GM19043 (cell line): ENCODE results near the gene TFR2.

Experiments
- ATAC-seq: cut with Tn5 transposase; IDR thresholded peaks from one replicate; pipeline ENCODE4 v1.9.1; 2021; ENCODE audit warnings: low read depth; ENCODE audit not compliant: unreplicated experiment

The TFR2 gene

DNA sequence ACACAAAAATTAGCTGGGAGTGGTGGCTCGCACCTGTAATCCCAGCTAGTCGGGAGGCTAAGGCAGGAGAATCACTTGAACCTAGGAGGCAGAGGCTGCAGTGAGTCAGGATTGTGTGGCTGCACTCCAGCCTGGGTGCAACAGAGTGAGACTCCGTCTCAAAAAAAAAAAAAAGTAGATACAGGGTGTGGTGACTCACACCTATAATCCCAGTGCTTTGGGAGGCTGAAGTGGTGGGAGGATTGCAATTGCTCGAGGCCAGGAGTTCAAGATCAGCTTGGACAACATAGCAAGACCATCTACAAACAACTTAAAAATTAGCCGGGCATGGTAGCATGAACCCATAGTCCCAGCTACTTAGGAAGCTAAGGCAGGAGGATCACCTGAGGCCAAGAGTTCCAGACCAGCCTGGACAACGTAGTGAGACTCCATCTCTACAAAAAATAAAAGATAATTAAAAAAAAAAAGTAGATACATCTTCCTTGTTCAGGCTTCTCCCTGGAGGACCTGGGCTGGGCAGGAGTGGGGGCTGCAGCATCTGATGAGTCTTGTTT lies 27.0 kb downstream of the TFR2 start:
- no peak for ATAC-seq

DNA sequence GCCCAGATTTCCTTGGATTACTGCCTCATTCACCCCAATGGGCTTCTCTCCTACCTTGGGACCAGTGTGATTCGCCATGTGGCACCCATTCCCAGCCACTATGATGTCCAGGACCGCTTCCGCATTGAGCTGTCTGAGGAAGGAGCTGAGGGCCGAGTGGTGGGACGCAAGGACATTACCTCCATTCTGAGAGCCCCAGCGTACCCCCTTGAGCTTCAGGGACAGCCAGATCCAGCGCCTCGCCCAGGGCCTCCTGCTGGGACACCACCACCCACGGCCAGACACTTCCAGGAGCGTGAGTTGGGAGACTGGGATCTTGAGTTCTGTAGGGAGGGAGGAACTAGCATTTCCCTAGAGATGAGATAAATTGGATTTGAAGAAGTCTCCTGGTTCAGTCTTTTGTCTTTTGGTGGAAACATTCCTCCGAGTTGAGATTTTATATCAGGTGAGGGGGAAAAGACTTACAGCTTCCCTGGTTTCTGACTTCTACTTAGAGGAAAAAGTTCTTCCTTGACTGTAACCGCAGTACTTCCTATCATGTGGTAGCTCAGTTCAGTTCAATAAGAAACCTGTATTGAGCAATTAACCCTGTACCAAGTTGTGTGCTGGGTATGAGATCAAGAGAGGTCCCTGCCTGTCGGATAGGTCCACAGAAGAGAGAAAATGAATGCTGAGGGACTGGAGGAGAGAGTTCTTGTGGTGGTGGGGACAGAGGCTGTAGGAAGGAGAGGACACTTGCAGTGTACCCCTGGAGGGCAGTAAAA lies 27.8 kb downstream of the TFR2 start:
- no peak for ATAC-seq

DNA sequence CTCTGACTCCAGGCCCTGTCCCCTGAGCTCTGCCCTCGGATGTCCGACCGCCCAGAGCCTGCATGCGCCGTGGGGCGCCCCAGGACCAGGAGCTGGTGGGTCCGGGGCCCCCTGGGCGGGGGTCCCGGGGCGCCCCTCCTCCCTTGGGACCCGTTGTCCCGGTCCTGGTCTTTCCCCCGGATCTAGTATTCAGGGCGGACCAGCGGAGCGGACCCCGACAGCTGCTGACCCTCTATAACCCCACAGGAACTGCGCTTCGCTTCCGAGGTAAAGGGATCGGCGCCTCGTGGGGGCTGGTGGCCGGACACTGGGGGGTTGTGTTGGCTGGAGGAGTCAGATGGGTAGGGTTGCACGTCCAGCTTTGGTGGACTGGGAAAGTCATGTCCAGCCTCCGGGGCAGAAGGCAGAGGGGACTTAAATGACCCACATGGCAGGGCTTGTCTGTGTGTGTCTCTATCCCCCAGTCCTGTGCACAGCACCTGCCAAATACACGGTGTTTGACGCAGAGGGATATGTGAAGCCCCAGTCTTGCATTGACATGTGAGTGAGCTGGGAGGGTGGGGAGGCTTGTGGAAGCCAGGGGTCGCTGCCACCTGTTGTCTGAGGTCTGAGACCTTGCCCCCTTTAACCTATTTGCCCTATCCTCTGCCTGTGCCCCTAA lies 28.5 kb downstream of the TFR2 start:
- ATAC-seq: no peak

DNA sequence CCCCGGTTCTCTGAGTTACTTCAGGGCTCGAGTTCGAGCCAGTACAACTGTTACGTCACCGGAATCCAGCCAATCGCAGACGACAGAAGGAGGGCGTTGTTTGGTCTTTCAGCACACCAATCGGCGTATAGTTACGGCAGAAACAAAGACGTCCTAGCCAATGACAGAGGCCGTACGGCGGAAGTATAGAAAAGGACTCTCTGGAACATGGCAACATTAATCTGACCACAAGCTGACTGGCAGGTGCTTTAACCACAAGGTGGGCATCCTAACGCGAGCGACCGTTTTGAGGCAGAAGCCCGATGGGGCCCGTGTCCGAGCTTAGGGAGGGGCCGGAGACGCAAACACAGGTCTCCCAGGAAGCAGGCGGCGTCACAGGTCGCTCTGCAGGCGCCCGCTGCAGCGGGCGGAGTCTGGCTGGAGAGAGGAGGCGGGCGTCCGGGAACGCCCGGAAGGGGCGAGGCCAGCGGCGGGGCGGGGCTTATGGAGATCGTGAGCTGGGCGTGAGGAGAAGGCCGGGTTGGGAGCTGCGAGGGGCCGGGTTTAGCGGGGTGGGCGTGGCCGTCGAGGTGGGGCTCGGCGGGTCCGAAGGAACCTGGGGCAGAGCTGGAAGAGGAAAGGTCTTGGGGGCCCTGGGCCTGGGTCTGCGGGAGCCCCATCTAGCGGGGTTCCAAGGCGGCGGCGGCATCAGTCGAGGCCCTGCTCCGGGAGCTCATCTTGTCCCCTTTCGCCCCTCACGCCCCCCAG lies 29.2 kb downstream of the TFR2 start, which contains the start of gene MOSPD3:
Gene MOSPD3 (plus strand): TSS at position 558 of the 747 bp plus-strand sequence. CDS start 252 bp downstream, outside the sequence.
- peak; percentile 92 for ATAC-seq

DNA sequence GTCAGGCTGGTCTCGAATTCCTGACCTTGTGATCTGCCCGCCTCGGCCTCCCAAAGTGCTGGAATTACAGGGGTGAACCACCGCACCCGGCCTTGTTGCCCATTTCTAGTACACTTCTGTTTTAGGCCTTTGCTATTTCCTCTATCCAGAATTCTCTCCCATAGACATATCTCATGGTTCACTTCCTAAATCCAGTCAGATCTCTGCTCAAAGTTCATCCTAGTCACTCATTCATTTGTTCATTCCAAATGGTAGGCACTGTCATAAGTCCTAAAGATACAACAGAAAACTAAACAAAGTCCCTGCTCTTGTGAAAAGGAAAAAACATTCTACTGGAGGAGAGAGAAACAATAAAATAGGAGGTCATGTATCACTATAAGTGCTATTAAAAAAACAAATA lies 31.4 kb downstream of the TFR2 start:
- ATAC-seq: no peak

DNA sequence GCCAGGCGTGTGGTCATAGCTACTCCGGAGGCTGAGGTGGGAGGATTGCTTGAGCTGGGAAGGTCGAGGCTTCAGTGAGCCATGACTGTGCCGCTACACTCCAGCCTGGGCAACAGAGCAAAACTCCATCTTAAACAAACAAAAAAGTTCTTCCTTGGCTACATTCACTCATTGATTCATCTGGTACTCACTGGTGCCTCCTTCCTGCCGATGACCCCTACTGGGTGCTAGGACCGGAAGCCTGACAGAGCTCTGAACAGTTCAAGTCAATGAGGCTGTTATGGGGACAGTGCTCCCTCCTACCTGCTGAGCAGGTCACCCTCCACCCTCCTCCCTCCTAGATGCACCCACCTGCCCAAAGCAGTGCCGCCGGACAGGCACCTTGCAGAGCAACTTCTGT lies 34.2 kb downstream of the TFR2 start:
- ATAC-seq: no peak

DNA sequence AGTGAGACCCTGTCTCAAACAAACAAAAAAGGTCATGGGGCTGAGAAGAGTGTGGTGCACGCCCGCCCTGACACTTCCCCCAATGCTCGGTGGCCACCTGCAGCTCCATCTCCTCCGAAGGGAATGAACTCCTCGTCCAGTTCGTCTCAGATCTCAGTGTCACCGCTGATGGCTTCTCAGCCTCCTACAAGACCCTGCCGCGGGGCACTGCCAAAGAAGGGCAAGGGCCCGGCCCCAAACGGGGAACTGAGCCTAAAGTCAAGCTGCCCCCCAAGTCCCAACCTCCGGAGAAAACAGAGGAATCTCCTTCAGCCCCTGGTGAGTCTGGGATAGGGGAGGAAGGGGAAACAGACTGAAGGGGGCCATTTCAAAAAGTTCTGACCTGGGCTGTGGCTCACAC lies 35.0 kb downstream of the TFR2 start:
- ATAC-seq: no peak

DNA sequence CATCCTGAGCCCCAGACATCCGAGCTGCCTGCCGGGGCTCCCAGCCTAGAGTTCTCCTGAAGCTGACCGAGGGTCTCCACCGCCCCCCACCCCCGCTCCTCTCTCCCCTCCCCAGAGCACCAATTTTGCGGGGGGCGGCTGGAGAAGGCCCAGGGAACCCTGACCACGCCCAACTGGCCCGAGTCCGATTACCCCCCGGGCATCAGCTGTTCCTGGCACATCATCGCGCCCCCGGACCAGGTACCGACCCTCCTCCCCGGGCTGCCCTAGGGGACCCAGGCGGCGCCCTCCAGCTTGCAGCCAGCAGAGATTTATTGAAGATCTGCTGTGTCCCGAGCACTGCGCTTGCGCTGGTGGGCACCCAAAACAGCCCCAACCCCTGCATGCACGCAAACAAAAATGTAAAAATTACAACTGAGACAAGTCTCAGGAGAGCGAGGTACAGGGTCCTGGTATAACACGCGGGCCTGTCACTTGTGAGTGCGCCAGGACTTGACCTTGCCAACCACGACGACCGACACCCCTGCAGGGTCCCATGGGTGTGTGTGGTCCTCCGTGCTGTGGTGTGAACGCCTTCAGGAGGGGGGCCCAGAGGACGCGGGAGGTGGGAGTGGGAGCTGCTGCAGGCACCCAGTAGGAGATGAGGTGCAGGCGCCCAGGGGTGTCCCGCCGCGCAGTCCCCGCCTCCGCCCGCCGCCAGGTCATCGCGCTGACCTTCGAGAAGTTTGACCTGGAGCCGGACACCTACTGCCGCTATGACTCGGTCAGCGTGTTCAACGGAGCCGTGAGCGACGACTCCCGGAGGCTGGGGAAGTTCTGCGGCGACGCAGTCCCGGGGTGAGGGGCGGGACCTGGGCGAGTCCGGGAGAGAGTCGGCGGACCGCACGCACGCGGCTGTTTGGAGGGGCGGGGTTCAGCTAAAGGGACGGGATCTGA lies 36.1 kb downstream of the TFR2 start:
- ATAC-seq: no peak

DNA sequence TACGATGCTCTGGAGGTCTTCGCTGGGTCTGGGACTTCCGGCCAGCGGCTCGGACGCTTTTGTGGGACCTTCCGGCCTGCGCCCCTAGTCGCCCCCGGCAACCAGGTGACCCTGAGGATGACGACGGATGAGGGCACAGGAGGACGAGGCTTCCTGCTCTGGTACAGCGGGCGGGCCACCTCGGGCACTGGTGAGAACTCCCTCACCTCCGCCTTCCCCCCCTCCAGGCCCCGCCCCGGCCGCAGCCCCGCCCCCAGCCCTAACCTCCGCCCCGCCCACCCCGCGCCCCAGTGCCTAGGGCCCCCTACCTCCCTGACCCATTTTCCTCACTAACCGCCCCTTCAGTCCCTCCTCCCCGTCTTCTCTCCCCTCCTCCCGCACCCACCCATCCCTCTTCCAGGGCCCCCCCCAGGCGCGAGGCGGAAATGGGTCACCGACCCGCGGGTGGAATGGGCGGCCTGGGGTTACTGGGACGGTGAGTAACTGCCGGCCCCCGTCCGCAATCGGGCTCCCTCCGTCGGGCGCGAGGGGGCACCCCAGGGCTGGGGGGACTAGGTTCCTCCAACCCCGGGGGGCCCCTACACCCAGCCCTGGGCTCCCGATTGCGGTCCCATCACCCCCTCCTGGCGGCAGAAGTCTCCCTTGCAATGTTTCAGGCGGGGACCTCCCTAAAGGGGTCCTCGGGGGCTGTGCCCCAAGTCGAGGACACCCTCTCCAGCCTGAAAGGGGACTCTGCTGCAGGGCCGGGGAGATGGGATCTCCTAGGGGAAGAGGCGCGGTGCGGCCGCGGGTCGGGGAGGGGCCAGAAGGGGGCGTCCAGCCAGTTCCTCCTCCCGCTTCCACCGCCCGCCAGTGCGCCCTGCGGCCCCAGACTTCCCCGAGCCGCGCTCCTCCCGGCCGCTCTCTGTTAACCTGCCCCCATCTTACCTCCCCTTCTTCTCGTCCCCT lies 37.0 kb downstream of the TFR2 start:
- ATAC-seq: peak; percentile 68

DNA sequence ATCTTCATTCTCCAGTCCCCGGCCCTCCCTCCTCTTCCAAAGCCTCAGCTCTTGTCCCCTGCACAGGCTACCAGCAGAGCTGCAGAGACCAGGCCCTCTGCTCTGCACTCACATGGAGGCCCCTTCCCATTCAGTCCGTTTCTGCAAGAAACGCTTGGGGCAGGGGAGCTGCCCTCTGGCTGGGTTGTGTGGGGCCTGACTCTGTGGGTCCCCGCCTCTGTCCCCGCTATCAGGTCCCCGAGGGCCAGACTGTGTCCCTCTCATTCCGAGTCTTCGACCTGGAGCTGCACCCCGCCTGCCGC lies 37.7 kb downstream of the TFR2 start:
- no peak for ATAC-seq

DNA sequence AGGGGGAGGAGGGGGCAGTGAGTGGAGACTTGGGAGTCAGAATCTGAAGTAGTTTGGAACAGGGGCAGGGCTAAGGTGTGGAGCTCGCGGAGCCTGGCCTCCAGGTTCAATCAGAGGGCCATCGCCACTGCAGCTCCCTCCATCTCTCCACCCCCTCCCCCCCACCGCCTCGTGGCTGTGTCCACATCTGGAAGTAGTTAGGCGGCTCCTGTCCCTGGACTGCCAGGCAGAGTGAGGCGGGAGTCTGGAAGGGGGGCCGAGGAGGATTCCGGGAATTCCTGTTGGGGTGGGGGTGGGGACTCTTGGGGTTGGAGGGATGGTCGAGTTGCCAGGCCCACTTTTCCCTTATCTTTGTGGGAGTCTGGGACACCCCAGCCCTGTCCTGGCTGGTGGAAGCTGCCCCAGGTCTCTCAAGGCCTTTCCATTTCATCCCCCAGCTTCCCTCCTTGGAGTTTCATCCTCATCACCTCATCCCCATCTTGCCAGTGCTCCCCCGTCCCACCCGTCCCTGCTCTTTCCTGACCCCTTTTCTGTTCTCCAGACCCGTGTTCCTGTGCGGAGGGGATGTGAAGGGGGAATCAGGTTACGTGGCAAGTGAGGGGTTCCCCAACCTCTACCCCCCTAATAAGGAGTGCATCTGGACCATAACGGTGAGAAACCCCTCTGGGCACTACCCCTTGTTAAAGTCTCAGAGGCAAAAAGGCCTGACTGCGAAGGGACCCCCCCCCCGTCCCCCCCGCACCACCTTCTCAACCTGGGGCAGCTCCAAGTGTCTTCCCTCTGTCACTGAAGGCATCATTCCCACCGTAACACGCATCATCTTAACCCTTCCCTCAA lies 38.2 kb downstream of the TFR2 start:
- ATAC-seq: no peak

DNA sequence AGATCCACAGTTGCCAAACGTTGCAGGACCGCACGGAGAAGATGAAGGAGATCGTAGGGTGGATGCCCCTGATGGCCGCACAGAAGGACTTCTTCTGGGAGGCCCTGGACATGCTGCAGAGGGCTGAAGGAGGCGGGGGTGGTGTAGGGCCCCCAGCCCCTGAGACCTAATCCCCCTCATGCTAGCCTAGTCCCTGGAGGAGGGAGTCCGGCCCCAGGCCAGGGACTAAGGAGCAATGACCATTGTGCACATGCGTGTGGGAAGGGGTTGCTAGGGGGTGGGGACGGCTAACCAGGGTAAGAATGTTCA lies 40.7 kb downstream of the TFR2 start:
- no peak for ATAC-seq

DNA sequence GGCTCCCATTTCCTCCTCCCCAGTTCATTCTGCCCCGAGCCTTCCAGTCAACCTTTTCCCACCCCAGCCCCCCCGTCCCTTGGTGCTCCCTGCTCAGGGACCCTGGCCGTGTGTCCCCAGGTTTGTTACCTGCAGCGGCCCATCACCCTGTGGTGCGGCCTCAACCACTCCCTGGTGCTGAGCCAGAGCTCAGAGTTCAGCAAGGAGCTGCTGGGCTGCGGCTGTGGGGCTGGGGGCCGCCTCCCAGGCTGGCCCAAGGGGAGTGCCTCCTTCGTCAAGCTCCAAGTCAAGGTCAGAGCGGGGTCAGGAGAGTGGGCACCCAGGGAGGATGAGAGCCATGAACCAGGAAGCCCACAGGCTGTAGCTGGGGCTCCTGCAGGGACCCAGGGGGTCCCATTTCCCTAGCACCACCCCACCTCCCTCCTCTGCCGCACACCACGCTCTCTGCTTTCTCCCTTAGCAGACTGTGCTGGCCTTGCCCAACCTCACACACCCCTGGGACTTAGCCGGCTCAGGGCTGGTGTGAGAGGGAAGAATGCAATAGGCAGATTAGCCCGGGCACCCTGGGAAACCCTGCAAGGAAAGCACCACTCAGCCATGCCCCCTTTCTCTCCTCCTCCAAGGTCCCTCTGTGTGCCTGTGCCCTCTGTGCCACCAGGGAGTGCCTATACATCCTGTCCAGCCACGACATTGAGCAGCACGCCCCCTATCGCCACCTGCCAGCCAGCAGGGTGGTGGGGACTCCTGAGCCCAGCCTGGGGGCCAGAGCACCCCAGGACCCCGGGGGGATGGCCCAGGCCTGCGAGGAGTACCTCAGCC lies 41.2 kb downstream of the TFR2 start:
- ATAC-seq: no peak

DNA sequence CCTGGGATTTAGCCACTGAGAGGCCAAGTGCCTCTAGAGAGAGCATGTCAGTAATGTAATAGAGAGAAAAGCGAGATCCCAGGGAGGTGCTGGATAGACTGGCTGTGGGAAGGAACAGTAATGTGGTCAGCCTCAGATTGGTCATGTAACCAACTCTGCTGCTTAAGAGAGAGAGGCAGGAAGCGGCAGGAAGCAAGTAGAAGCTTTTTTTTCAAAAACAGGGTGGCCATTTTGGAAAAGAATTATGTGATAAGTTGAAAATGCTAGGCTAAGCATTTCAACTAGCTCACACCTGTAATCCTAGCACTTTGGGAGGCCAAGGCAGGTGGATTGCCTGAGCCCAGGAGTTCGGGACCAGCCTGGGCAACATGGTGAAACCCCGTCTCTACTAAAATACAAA lies 42.9 kb downstream of the TFR2 start:
- ATAC-seq: no peak

DNA sequence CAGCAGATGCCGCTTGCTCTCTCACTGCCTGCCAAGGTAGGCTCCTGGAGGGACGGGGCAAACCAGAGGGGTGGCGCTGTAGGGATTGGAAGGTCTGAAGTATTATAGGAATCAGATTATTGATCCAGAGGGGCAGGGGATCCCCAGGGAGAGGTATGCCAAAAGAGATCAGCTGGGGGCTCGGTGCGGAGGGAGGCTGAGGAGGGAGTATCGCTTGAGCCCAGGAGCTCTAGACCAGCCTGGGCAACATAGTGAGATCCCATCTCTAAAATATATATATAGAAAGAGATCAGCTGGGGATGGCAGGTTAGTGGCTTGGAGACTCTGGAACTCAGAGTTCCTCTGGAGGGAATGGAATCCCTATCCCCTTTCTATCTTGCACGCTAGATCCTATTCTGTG lies 46.2 kb downstream of the TFR2 start:
- no peak for ATAC-seq

DNA sequence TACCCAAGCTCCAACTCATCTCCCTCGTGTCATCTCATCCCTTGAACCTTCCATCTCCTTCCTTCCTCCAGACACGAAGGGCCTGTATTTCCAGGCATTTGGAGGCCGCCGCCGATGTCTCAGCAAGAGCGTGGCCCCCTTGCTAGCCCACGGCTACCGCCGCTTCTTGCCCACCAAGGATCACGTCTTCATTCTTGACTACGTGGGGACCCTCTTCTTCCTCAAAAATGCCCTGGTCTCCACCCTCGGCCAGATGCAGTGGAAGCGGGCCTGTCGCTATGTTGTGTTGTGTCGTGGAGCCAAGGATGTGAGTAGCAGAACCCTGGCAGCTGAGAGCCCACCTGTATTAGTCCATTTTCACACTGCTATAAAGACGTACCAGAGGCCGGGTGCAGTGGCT lies 49.8 kb downstream of the TFR2 start:
- ATAC-seq: no peak

DNA sequence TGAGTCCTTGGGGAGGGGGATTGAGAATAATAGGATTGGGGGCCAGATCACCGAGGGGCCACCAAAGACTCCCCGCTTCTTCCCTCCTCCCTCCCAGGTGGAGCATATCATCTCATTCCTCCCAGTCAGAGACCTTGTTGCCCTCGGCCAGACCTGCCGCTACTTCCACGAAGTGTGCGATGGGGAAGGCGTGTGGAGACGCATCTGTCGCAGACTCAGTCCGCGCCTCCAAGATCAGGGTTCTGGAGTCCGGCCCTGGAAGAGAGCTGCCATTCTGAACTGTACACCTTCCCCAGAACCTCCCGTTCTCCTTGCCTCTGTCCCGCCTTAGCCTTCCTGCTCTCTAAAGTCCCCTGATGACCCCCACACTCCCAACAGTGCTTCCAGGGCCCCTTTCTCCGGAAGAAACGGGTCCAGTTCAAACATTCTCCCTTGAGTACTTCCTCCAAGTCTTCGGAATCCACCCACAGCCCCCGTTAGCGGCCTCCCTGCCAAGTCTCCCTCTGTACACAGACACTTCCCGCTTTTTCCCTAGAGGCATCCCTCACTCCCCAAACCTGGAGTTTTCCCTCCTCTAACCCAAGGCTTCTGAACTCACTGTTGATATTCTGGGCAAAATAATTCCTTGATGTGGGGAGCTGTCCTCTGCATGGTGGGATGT lies 51.1 kb downstream of the TFR2 start:
- no peak for ATAC-seq
